ENCODE results near the gene KCNK2. TPM values are rescaled to one million over a fixed set of nuclear protein-coding genes. Genes with fewer than 3 reads are reported as not detected.

Gene KCNK2
- total RNA-seq, 1 experiment from 2014 or later, result 0.15 TPM

GRCh38 chr1:215260711-215261110 is 178.2 kb downstream of the KCNK2 start (continued):
- TF ChIP-seq STAT6 (CRISPR knock-in tag; conservative IDR thresholded peaks at IDR 0.05; ENCODE audit: low read depth) (no peak), ZNF396 (CRISPR knock-in tag; IDR thresholded peaks at IDR 0.05; ENCODE audit: borderline replicate concordance) (no peak), ZNF263 (CRISPR knock-in tag; IDR thresholded peaks at IDR 0.05; ENCODE audit: low read depth) (no peak), ZSCAN18 (CRISPR knock-in tag; IDR thresholded peaks at IDR 0.05) (no peak), ZNF232 (CRISPR knock-in tag; IDR thresholded peaks at IDR 0.05) (no peak)

DNA sequence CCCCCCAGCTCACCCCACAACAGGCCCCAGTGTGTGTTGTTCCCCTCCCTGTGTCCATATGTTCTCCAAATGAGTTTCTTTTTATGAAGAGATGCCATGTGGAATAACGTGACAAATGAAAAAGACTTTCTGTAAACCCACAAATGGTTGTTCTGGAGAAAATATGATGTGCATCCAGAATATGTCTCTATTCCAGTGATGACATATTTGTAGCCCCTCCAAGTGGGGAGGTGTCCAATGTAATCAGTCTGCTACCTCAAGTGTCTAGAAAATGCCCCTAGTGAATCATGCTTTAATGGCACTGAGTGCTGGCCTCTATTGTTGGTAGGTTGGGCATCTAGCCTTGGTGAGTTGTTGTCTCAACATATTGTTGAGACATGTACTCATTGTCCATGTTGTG is 179.6 kb downstream of the KCNK2 start:
- Mint-ChIP-seq H3K4me3 (no peak overlapping the region), H3K4me1 (peaks cover 40% of the 10 kb centered on the region), H3K27ac (no peak overlapping the region), H3K9me3 (peaks cover 29% of the 10 kb centered on the region), H3K36me3 (peaks cover 19% of the 10 kb centered on the region), H3K27me3 (ENCODE audit: low read depth) (peaks cover 6% of the 10 kb centered on the region)
- no peak for DNase-seq (ENCODE audit: low spot score)
- CTCF ChIA-PET, result no interaction called here
- POLR2A ChIA-PET, result no interaction called here
- no peak for ATAC-seq
- TF ChIP-seq GABPB1 (CRISPR knock-in tag; IDR thresholded peaks at IDR 0.05) (no peak), CREB1 (CRISPR knock-in tag; IDR thresholded peaks at IDR 0.05) (no peak), ZNF219 (CRISPR knock-in tag; IDR thresholded peaks at IDR 0.05; ENCODE audit: borderline replicate concordance) (no peak), ESRRA (CRISPR knock-in tag; IDR thresholded peaks at IDR 0.05; ENCODE audit: borderline replicate concordance) (no peak), CREM (CRISPR knock-in tag; IDR thresholded peaks at IDR 0.05) (no peak), ZNF232 (CRISPR knock-in tag; IDR thresholded peaks at IDR 0.05) (no peak), KAT7 (CRISPR knock-in tag; IDR thresholded peaks at IDR 0.05; ENCODE audit: borderline replicate concordance) (no peak), NFATC4 (CRISPR knock-in tag; IDR thresholded peaks at IDR 0.05) (no peak), IRF2 (CRISPR knock-in tag; IDR thresholded peaks at IDR 0.05; ENCODE audit: borderline replicate concordance, low read depth) (no peak), ZNF317 (CRISPR knock-in tag; IDR thresholded peaks at IDR 0.05; ENCODE audit: borderline replicate concordance, low read depth) (no peak), PRDM15 (CRISPR knock-in tag; IDR thresholded peaks at IDR 0.05) (no peak), NFE2L1 (CRISPR knock-in tag; IDR thresholded peaks at IDR 0.05) (no peak), NR2C2 (CRISPR knock-in tag; IDR thresholded peaks at IDR 0.05) (no peak), ZNF532 (CRISPR knock-in tag; IDR thresholded peaks at IDR 0.05; ENCODE audit: borderline replicate concordance) (no peak)
- TF ChIP-seq, protein P1, sequence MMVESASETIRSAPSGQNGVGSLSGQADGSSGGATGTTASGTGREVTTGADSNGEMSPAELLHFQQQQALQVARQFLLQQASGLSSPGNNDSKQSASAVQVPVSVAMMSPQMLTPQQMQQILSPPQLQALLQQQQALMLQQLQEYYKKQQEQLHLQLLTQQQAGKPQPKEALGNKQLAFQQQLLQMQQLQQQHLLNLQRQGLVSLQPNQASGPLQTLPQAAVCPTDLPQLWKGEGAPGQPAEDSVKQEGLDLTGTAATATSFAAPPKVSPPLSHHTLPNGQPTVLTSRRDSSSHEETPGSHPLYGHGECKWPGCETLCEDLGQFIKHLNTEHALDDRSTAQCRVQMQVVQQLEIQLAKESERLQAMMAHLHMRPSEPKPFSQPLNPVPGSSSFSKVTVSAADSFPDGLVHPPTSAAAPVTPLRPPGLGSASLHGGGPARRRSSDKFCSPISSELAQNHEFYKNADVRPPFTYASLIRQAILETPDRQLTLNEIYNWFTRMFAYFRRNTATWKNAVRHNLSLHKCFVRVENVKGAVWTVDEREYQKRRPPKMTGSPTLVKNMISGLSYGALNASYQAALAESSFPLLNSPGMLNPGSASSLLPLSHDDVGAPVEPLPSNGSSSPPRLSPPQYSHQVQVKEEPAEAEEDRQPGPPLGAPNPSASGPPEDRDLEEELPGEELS (CRISPR knock-in tag; IDR thresholded peaks at IDR 0.05), result no peak
- TF ChIP-seq, protein P2, sequence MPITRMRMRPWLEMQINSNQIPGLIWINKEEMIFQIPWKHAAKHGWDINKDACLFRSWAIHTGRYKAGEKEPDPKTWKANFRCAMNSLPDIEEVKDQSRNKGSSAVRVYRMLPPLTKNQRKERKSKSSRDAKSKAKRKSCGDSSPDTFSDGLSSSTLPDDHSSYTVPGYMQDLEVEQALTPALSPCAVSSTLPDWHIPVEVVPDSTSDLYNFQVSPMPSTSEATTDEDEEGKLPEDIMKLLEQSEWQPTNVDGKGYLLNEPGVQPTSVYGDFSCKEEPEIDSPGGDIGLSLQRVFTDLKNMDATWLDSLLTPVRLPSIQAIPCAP (CRISPR knock-in tag; IDR thresholded peaks at IDR 0.05), result no peak
- TF ChIP-seq, protein P3, sequence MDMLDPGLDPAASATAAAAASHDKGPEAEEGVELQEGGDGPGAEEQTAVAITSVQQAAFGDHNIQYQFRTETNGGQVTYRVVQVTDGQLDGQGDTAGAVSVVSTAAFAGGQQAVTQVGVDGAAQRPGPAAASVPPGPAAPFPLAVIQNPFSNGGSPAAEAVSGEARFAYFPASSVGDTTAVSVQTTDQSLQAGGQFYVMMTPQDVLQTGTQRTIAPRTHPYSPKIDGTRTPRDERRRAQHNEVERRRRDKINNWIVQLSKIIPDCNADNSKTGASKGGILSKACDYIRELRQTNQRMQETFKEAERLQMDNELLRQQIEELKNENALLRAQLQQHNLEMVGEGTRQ (CRISPR knock-in tag; IDR thresholded peaks at IDR 0.05), result no peak
